RWPE2 (cell line): ENCODE results near the gene LIN7B.
"Not testable (repeated sequence)": the region's sequence is repeated elsewhere in the genome, so short reads cannot be mapped to it uniquely, and the experiment has no call there.

Experiments used
- ATAC-seq: fragments of 200-7000 bp; cut with Tn5 transposase; 3 replicates; pipeline ENCODE4 v1.9.1; 2021; ENCODE audit warnings: low read depth
- DNase-seq: peaks from one replicate; pipeline ENCODE4 v3.0.0-alpha.2; 2020; ENCODE audit warnings: low spot score
- H3K27ac ChIP-seq: fragments of 450-650 bp; 2 replicates; pipeline ENCODE4 v1.5.1; 2017; ENCODE audit warnings: mild to moderate bottlenecking; ENCODE audit not compliant: poor library complexity, severe bottlenecking
- H3K27me3 ChIP-seq: fragments of 250-450 bp; sonication (Bioruptor Pico); 2 replicates; pipeline ENCODE4 v1.5.1; 2021; ENCODE audit warnings: mild to moderate bottlenecking, moderate library complexity; ENCODE audit not compliant: insufficient read depth, poor library complexity, severe bottlenecking
- H3K36me3 ChIP-seq: fragments of 250-450 bp; sonication (Bioruptor Pico); 2 replicates; pipeline ENCODE4 v1.5.1; 2020; ENCODE audit warnings: low read depth, mild to moderate bottlenecking, moderate library complexity
- H3K4me1 ChIP-seq: fragments of 250-450 bp; sonication (Bioruptor Pico); 2 replicates; pipeline ENCODE4 v1.5.1; 2021; ENCODE audit warnings: mild to moderate bottlenecking, moderate library complexity; ENCODE audit not compliant: insufficient read depth, poor library complexity, severe bottlenecking
- H3K4me3 ChIP-seq: fragments of 250-450 bp; sonication (Bioruptor Pico); 2 replicates; pipeline ENCODE4 v1.5.1; 2021; ENCODE audit warnings: mild to moderate bottlenecking, moderate library complexity; ENCODE audit not compliant: severe bottlenecking
- H3K9me3 ChIP-seq: fragments of 250-450 bp; sonication (Bioruptor Pico); 2 replicates; pipeline ENCODE4 v1.5.1; 2021; ENCODE audit warnings: mild to moderate bottlenecking, moderate library complexity; ENCODE audit not compliant: severe bottlenecking
- CTCF ChIP-seq: fragments of 450-650 bp; IDR thresholded peaks from one replicate; pipeline ENCODE4 v1.5.1; 2017; ENCODE audit warnings: mild to moderate bottlenecking, moderate library complexity; ENCODE audit not compliant: poor library complexity, severe bottlenecking

The LIN7B gene

GRCh38 chr19:49125025-49125731, 11.0 kb downstream of the LIN7B start:
- Histone ChIP-seq H3K9me3 (no peaks in the 10 kb centered on the region), H3K4me3 (no peak overlapping the region), H3K4me1 (peaks cover 8% of the 10 kb centered on the region), H3K36me3 (no peaks in the 10 kb centered on the region), H3K27me3 (no peaks in the 10 kb centered on the region), H3K27ac (no peak overlapping the region)
- DNase-seq (no peak), ATAC-seq (no peak)
- TF ChIP-seq CTCF: no peak

- Histone ChIP-seq H3K4me1 (peaks cover 8% of the 10 kb centered on the region), H3K27me3 (no peaks in the 10 kb centered on the region), H3K36me3 (no peaks in the 10 kb centered on the region), H3K4me3 (no peak overlapping the region), H3K27ac (no peak overlapping the region), H3K9me3 (no peaks in the 10 kb centered on the region)
- DNase-seq (no peak), ATAC-seq (no peak)
- no peak for TF ChIP-seq CTCF
These were observed 12.4 kb downstream of the LIN7B start for GRCh38 chr19:49126575-49126974.

GRCh38 chr19:49127225-49127624, 13.1 kb downstream of the LIN7B start:
- H3K27me3 ChIP-seq: not testable (repeated sequence)
- Histone ChIP-seq H3K27ac (peak overlapping the region; percentile 22), H3K4me3 (peak overlapping the region; percentile 36)

GRCh38 chr19:49127674-49128544, 13.7 kb downstream of the LIN7B start:
- H3K36me3 ChIP-seq: no peaks in the 10 kb centered on the region
- peak; percentile 92 for ATAC-seq
- peaks cover 8% of the 10 kb centered on the region for H3K4me1 ChIP-seq
- no peaks in the 10 kb centered on the region for H3K27me3 ChIP-seq
- H3K9me3 ChIP-seq: no peaks in the 10 kb centered on the region
- peak; percentile 94 for DNase-seq
- H3K4me3 ChIP-seq: peak overlapping the region; percentile 36
- TF ChIP-seq CTCF: peak; percentile 17
- peak overlapping the region; percentile 22 for H3K27ac ChIP-seq

More at GRCh38 chr19:49127225-49127624, 13.1 kb downstream of the LIN7B start:
- not testable (repeated sequence) for ATAC-seq, H3K9me3 ChIP-seq, DNase-seq, H3K4me1 ChIP-seq, H3K36me3 ChIP-seq

- Histone ChIP-seq H3K27ac (no peak overlapping the region), H3K36me3 (no peaks in the 10 kb centered on the region), H3K27me3 (no peaks in the 10 kb centered on the region), H3K4me3 (peak overlapping the region; percentile 36), H3K9me3 (no peaks in the 10 kb centered on the region), H3K4me1 (peaks cover 8% of the 10 kb centered on the region)
- DNase-seq (no peak), ATAC-seq (no peak)
- no peak for TF ChIP-seq CTCF
These were observed 14.5 kb downstream of the LIN7B start for GRCh38 chr19:49128545-49129237.
